ENCODE measurements around the gene SNED1.

Gene SNED1

DNA sequence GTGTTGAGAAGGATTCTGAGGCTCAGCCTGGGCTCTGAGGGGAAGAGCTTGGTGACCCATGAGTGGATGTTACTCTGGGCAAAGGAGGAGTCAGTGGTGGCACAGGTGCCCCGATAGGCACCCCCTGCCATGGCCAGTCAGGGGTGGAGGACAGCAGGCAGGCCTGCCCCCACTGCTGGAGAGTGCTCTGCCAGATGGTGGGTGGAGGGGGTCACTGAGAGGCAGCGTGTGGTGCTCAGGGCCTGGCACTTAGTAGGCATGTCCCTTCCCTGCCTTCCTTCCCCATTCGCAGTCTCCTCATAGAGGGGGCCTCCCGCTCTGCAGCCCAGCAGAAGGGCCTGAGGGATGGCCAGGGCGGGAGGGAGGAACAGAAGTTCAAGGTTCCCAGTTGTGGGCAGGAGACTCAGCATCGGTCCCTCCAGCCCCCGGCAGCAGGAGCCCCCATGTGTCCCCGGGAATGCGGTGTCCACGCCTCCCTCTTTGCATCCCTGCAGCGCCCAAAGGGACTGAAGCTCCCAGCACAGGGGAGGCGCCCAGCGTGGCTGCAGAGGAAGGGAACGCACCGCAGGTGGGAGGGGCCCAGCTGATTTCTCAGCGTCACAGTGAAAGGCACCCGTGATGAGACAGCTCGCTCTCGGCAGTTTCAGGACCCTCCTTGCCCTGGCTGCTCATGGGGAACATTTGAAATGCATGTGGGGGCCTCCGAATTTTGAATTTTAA lies 5.7 kb upstream of the SNED1 start:
- peak; percentile 30 for DNase-seq

- peak; percentile 15 for DNase-seq
Measured at GRCh38 chr2:240993446-240994170, 4.8 kb upstream of the SNED1 start.

GRCh38 chr2:240994171-240994896 lies 4.1 kb upstream of the SNED1 start:
- peak; percentile 14 for DNase-seq

DNA sequence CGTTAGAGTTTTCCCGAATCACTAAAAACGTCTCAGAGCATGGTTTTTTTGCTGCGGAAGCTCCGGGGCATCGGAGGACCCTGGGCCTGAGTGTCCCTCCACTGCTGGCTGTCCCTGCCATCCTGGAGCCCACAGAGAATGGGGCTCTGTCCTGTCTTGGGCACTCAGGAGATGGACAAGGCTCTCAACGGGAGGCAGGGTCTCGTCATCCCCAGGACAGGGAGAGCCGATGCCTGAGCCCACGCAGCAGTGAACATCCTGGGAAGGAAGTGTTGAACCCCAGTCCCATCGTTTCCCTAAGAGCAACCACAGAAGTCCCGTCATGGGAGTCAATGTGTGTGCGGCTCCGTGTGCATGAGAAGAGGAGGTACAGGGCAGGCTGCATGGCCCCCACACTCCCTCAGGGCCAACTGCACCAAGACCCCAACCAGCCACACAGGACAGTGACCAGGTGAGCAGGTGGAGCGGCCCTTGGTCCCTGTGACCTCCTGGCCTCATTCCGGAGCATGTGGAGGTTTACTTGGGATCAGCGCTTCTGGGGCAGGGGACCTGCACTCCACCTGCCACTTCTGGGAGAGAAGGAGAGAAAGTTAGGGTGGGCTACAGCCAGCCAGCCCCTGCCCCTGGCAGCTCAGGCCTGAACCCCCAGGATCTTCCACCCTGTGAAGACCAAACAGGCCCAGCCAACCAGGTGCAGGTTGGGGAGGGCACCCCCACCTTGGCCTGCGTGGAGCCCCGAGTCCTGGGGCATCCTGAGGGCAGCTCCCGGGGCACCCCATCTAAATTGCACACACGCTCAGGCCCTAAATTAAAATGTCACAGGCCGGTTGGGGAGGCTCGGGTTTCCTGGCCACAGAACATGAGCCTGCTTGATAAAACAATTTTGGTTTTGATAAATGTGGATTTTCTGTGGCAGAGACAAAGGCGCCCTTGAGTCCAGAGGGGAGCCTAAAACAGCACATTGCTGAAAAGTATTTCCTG lies 3.1 kb upstream of the SNED1 start:
- DNase-seq = peak; percentile 17

GRCh38 chr2:240996161-240996833 lies 2.1 kb upstream of the SNED1 start:
- DNase-seq = peak; percentile 20

GRCh38 chr2:240996834-240997140 lies 1.6 kb upstream of the SNED1 start:
- no peak for DNase-seq

DNA sequence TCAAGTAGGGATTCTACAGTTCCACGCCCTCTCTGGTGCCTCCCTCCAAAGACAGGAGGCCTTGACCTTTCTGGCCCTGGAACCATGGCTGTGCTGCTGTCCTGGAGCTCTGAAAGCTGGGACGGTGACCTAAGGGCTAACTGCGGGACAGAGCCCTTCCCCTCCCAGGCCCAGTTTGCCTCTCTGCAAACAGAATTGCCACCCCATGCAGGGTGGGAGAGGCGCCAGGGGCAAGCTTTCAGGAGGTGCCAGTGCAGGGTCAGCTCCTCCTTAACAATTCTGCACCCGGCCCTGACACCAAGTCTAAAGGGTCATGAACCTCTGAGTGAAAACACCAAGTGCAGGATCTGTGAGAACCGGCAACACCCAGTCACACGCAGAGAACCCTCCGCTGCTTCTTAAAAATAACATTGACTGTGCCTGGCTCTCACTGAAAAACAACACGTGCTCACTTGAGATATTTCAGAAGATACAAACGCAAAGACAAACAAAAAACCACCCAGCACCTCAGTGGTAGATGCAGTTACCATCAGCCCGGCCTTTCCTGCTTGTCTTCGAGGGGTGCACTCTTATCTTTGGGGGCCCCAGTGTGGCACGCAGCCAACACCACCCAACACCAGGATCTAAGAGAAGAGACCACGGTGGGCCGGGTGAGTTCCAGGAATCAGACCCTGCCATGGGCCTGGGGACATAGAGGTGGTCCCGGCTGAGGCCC lies 1.1 kb upstream of the SNED1 start:
- peak; percentile 19 for DNase-seq

GRCh38 chr2:240998706-240998994 lies 232 bp downstream of the SNED1 start:
- no peak for DNase-seq

- DNase-seq = peak; percentile 24
Measured at GRCh38 chr2:240998995-240999791, 775 bp downstream of the SNED1 start.

DNA sequence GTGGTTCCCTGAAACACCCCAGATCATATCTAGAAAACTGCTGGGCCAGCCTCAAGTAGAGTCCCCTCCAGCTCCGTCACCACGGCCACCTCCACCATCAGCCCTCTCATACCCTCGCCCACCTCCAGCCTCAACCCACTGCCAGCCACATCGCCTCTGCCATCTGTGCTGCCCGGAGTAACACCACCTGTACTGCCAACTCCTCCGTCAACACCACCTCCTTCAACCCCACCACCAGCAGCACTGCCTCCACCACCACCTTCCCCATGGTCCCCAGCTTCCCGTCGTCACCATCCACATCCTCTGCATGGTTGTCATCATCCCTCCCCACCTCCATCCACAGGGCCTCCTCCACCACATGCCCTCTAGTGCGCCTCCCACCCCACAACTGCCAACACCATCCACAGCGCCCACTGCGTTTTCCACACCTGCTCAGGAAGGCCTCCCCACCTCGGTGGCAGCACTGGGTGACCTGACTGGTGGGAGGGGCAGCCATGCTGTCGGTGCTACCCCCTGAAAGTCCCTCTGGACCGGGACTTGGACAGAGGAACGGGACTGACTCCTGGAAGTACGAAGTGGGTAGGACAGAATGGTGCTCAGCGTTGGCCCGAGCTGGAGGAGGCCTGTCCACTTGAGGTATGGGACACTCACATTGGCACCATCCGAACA lies 1.6 kb downstream of the SNED1 start:
- peak; percentile 14 for DNase-seq

- peak; percentile 14 for DNase-seq
Measured at GRCh38 chr2:241000831-241001321, 2.5 kb downstream of the SNED1 start.

DNA sequence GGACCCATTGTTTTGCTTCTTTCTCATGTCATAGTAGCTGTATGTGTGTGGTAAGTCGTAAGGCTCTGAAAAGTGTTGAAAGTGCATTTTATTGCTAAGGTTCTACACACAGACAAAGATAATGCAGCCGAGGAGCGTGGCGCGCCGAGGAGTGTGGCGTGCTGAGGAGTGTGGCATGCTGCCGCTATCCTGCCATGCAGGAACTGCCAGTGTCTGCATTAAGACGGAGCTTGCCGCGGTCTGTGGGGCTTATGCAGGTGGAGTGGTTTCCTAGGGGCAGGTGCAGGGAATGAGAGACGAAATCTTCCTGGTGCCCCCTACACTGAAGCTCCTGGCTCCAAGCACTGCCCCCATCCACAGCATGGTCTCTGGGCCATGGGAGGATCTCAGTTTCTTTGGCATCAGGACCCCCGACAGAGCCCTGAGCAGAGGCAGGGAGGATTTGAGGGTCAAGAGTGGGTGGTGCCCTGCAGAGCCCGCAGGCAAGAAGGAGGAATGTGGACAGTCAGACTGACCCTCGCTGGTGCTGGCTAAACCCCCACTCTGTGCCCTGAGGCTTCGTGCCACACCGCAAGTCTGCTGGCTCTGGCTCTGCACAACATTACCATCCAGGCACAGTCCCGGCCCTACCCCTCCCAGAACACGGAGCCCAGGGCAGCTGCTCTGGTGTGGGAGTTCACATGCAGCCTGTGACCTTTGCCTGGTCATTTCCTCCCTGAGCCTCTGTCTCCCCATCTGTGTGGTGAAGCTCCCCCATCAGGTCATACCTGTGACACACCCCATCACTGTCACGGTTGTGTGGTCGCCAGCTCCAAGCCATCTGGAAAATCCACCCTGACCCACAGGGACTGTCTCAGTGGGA lies 3.2 kb downstream of the SNED1 start:
- DNase-seq = no peak

DNA sequence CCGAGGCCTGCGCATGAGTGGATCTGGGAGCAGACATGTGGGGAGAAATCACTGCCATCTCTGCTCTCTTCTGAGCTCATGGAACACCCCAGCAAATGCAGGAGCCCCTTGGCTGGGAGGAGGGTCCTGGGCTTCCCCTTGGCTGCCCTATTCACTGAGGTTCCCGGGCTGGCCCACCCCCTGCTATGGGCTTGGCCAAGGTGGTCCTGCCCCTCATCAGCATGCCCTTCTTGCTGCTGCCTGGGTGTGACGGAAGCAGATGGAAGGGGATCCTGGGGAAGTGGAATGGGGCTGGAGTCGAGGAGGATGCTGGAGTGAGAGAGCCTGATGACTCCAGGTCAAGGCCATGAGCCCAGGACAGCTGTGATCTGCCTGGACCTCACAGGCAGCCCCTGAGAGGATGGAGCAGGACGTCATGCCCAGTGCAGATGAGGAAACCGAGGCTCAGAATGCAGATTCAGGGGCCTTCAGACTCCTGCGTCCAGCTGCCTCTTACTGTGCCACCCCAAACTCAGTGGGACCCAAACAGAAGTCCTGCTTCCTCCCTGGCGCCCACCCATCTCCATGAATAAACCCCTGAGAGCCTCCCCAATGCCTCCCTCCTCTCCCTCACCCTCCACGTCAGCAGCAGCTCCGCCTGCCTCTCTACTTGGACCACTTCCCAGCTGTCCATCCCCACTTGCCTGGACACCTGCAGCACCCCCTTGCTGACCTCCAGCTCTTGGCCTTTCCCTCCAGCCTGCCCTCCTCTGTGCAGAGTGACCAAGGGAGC lies 4.0 kb downstream of the SNED1 start:
- peak; percentile 12 for DNase-seq

DNA sequence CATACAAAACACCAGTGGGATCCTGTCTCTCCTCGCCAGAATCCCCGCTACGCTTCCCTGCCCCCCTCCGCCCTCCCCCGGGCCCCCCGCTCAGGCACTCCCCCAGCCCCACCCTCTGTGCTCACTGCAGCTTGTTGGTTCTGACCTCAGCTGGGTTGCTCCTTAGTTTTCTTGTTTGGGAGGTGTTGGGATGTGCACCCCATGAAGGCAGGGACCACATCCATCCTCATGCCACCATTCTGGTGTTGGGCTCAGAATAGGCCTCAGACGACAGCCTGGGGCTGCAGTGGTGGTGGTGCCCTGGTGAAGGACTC lies 4.6 kb downstream of the SNED1 start:
- DNase-seq = no peak

DNA sequence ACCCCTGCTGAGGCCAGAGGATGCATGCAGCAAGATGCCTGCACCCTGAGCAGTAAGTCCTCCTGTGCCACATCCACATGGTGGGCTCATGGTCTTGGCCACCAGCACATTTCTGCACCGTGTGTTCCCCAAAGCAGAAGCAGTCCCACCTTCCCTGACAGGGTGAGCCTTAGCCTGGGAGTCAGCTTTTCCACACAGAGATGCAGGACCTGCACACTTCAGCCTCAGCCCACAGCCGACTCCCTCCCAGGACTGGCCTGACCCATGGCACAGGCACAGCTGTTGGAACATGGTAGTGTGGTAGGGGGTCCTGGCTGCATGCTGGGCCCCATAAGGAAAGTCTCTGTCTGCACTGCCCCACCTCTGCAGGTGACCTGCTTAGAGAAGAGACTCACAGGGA lies 5.0 kb downstream of the SNED1 start:
- no peak for DNase-seq

- no peak for DNase-seq
Measured at GRCh38 chr2:241003830-241004564, 5.6 kb downstream of the SNED1 start.

- no peak for DNase-seq
Measured at GRCh38 chr2:241005569-241005968, 7.2 kb downstream of the SNED1 start.

GRCh38 chr2:241006412-241006811 lies 8.0 kb downstream of the SNED1 start:
- no peak for DNase-seq
